Lower leg skin (tissue), 4 donors: ENCODE measurements around the gene SMIM36. TPM values are rescaled to one million over a fixed set of nuclear protein-coding genes. Genes with fewer than 3 reads are reported as not detected.
"Not testable (repeated sequence)": the region's sequence is repeated elsewhere in the genome, so short reads cannot be mapped to it uniquely, and the experiment has no call there.

Source experiments
- DNase-seq, 2 donors: peaks; one replicate each; pipeline ENCODE4 v3.0.0-alpha.2; 2019; ENCODE audit warnings: low spot score in 2 of 2
- H3K4me3 ChIP-seq: fragments of 200-600 bp; sonication (generic); 2 replicates; pipeline ENCODE4 v1.5.1; 2017; ENCODE audit warnings: mild to moderate bottlenecking, low read depth; ENCODE audit not compliant: poor library complexity, severe bottlenecking
- CTCF ChIP-seq, 3 donors: fragments of 450-650 bp; IDR thresholded peaks; one replicate each; pipeline ENCODE4 v1.5.1; 2016; ENCODE audit warnings: antibody characterized with exemption in 3 of 3, mild to moderate bottlenecking in 3 of 3, moderate library complexity in 2 of 3
- POLR2A ChIP-seq, 2 donors: fragments of 450-650 bp; IDR thresholded peaks; one replicate each; pipeline ENCODE4 v1.6.1; 2016 to 2017; ENCODE audit warnings: antibody characterized with exemption in 2 of 2, mild to moderate bottlenecking in 1 of 2, moderate library complexity in 1 of 2
- WGBS, 2 donors: methylation state at CpG; one replicate each; pipeline ENCODE4 v1.1.5; 2018; 5-methylcytosine and 5-hydroxymethylcytosine counted together
- intact Hi-C: fragments of 100-400 bp; cut with DNase I; formaldehyde crosslinking; loops from one replicate; pipeline ENCODE4 v1.15.0; 2023; ENCODE audit warnings: low total_unique reads
- total RNA-seq, 4 donors: library from RNA; depleted of rRNA; stranded (reverse); fragments of >200 nt; gene quantifications; one replicate each; pipeline ENCODE4 v1.1.0, GENCODE V29; 2016

The SMIM36 gene
- total RNA-seq, 4 donors from 2014 or later, result not detected

GRCh38 chr17:55432358-55433028, 78.8 kb downstream of the SMIM36 start:
- no peak for TF ChIP-seq POLR2A (IDR thresholded peaks at IDR 0.05)
- TF ChIP-seq CTCF (IDR thresholded peaks at IDR 0.05), result no peak
- intact Hi-C loops, result no loop called here
- WGBS, 2 donors, result 80 to 86% methylated on average over 4 of the region's 4 CpGs
- H3K4me3 ChIP-seq, result no peak overlapping the region
- DNase-seq, result no peak

GRCh38 chr17:55431914-55432313, 79.3 kb downstream of the SMIM36 start:
- no CpG with 5 or more reads among the region's 1 CpG for WGBS, 2 donors
- intact Hi-C loops, result not testable (repeated sequence)

GRCh38 chr17:55430541-55431288, 80.5 kb downstream of the SMIM36 start:
- no peak overlapping the region for H3K4me3 ChIP-seq
- TF ChIP-seq CTCF (IDR thresholded peaks at IDR 0.05), result no peak
- TF ChIP-seq POLR2A (IDR thresholded peaks at IDR 0.05), result no peak
- intact Hi-C loops, result no loop called here
- DNase-seq, result no peak
- 64 to 73% methylated on average over 4 of the region's 4 CpGs for WGBS, 2 donors

More at GRCh38 chr17:55431914-55432313, 79.3 kb downstream of the SMIM36 start:
- not testable (repeated sequence) for H3K4me3 ChIP-seq, DNase-seq

GRCh38 chr17:55427587-55427882, 83.7 kb downstream of the SMIM36 start:
- WGBS, 2 donors, result 95 to 100% methylated on average over 2 of the region's 2 CpGs
- no peak for DNase-seq
- H3K4me3 ChIP-seq, result no peak overlapping the region
- TF ChIP-seq CTCF (IDR thresholded peaks at IDR 0.05) (no peak), POLR2A (IDR thresholded peaks at IDR 0.05) (no peak)
- intact Hi-C loops, result no loop called here

GRCh38 chr17:55426851-55427586, 84.2 kb downstream of the SMIM36 start:
- intact Hi-C loops, result no loop called here
- WGBS, 2 donors, result 48 to 64% methylated on average over 2 of the region's 2 CpGs
- no peak overlapping the region for H3K4me3 ChIP-seq
- TF ChIP-seq CTCF (IDR thresholded peaks at IDR 0.05), result no peak
- DNase-seq, result no peak

- TF ChIP-seq CTCF (IDR thresholded peaks at IDR 0.05) (no peak), POLR2A (IDR thresholded peaks at IDR 0.05) (no peak)
- H3K4me3 ChIP-seq, result no peak overlapping the region
- no peak for DNase-seq
- intact Hi-C loops, result no loop called here
- 47 to 52% methylated on average over 4 of the region's 4 CpGs for WGBS, 2 donors
Measured at GRCh38 chr17:55424893-55425540, 86.2 kb downstream of the SMIM36 start.
